ENCODE measurements around the gene WWOX. TPM values are rescaled to one million over a fixed set of nuclear protein-coding genes. Genes with fewer than 3 reads are reported as not detected.
A peak's percentile ranks its signal among the peaks of the same experiment; 100 is the strongest.

The WWOX gene
- total and polyA plus RNA-seq, 2 of the 8 experiments (the other 6 are each of a cell fraction or from before 2014, with no cell fraction given), result 5.4 to 16.7 TPM

DNA sequence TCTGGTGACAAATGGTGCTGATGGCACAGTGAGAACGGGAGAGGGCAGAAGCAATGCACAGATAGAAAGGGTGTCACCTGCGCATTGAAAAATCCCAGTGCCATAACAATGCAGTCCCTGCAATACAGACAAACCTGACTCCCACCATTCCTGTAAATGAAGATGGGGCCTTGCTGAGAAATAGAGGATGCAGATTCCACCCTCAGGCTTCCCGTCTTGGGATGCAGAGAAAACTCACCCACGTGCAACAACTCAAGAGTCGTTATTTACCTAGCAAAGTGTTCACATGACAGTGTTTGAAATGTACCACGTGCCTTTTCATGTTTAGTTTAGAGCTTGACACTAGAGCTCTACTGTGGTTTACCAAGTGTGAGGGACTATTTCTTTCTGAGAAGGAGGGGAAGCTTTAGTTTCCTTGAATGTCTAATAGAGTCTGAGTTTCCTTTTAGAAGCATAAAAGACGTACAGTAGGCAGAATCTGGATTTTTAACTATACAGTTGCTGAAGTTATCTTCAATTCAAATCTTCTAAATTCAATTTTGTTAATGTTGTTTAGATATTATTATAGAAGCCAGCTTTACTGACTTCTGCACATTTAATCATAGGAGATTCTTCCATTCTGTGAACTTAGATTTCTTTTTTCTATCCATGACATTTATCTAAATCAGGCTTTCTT is 35.6 kb downstream of the WWOX start:
- Histone ChIP-seq H3K4me1 (replicated peaks in 1 of 4; ENCODE audit: control insufficient read depth in 3 of 4, insufficient read depth in 4 of 4, low read length in 3 of 4) (no peaks in the 10 kb centered on the region), H3K36me3 (ENCODE audit: control insufficient read depth in 2 of 4, insufficient read depth in 4 of 4, low read length in 3 of 4) (no peaks in the 10 kb centered on the region), H3K56ac (replicated peaks; ENCODE audit: insufficient read length, low read depth, low read length) (no peak overlapping the region), H3K4me2 (ENCODE audit: insufficient read depth in 1 of 2, low read depth in 2 of 2, low read length in 2 of 2) (no peak overlapping the region), H3K9me3 (ENCODE audit: insufficient read depth in 2 of 2, low read depth in 1 of 2, low read length in 1 of 2) (no peaks in the 10 kb centered on the region), H4K5ac (ENCODE audit: insufficient read length, low read depth, low read length) (no peak overlapping the region), H4K8ac (ENCODE audit: extremely low read depth, insufficient read depth, low read length) (no peak overlapping the region), H2BK5ac (ENCODE audit: low read depth, low read length) (no peak overlapping the region), H3K18ac (ENCODE audit: extremely low read depth, low read length) (no peak overlapping the region), H3K23me2 (ENCODE audit: low read depth, low read length) (no peaks in the 10 kb centered on the region), H2BK12ac (ENCODE audit: low read depth, low read length) (no peak overlapping the region), H2BK120ac (replicated peaks; ENCODE audit: low read depth, low read length) (no peak overlapping the region), H3K23ac (ENCODE audit: insufficient read length) (no peak overlapping the region), H3K14ac (ENCODE audit: insufficient read length) (no peak overlapping the region), H3K27ac (ENCODE audit: low read depth, low read length) (no peak overlapping the region), H4K91ac (replicated peaks; ENCODE audit: insufficient read length, low read length) (no peak overlapping the region), H3K27me3 (replicated peaks in 1 of 4; ENCODE audit: control insufficient read depth in 3 of 4, extremely low read depth in 1 of 4, insufficient read depth in 3 of 4, low read length in 3 of 4) (peaks cover 0 to 1% (median 0%) of the 10 kb centered on the region in 4 experiments; a peak in 2 of 7 replicates), H4K20me1 (replicated peaks in 1 of 2; ENCODE audit: control insufficient read depth in 1 of 2, insufficient read depth in 2 of 2, low read length in 2 of 2) (no peaks in the 10 kb centered on the region), H3K9ac (replicated peaks in 1 of 4; ENCODE audit: extremely low read depth in 1 of 4, low read depth in 3 of 4, low read length in 3 of 4) (peak overlapping the region in 1 of 4 experiments; percentile 34; a peak in 1 of 7 replicates), H3K79me1 (ENCODE audit: low read depth, low read length) (no peaks in the 10 kb centered on the region), H3K4me3 (ENCODE audit: extremely low read depth in 1 of 4, insufficient read depth in 2 of 4, low read depth in 3 of 4, low read length in 4 of 4) (no peak overlapping the region), H2AK5ac (ENCODE audit: low read depth, low read length) (no peak overlapping the region), H2BK20ac (ENCODE audit: low read length) (no peak overlapping the region), H3K4ac (replicated peaks; ENCODE audit: insufficient read length, low read depth, low read length) (no peak overlapping the region), H2AFZ (ENCODE audit: low read length) (no peak overlapping the region), H3K79me2 (ENCODE audit: control insufficient read depth in 1 of 2, insufficient read depth in 2 of 2, low read length in 2 of 2) (no peaks in the 10 kb centered on the region), H2BK15ac (ENCODE audit: low read length) (no peak overlapping the region)
- DNase-seq (ENCODE audit: low read depth in 1 of 2, low spot score in 2 of 2) (no peak), FAIRE-seq (no peak)
- ChIA-PET CTCF (ENCODE audit: partially characterized antibody) (interaction anchor here (1.3 kb wide), 1 partner anchor 11 kb away, joined by 5 read pairs; no protein-coding TSS in a partner anchor), POLR2A (ENCODE audit: partially characterized antibody) (no interaction called here)
- TF ChIP-seq SIX5 (IDR thresholded peaks at IDR 0.05; ENCODE audit: low read depth, low read length), result no peak
- TF ChIP-seq SP1 (IDR thresholded peaks at IDR 0.05; ENCODE audit: low read depth, low read length), result no peak
- 86% methylated on average over 7 of the region's 7 CpGs; no CpG with 5 or more reads in 1 of the 2 experiments for WGBS, 2 experiments (ENCODE audit: extremely low coverage in 1 of 2, insufficient coverage in 1 of 2, insufficient read length in 1 of 2, insufficient replicate concordance in 2 of 2, low coverage in 1 of 2, low lambda C conversion rate in 2 of 2, missing lambda C conversion rate in 1 of 2)

Measured in H1 (cell line).